ENCODE results near the gene NECTIN1. TPM values are rescaled to one million over a fixed set of nuclear protein-coding genes. Genes with fewer than 3 reads are reported as not detected.

NECTIN1 gene
- total RNA-seq, 1 experiment from 2014 or later = 23.8 TPM

DNA sequence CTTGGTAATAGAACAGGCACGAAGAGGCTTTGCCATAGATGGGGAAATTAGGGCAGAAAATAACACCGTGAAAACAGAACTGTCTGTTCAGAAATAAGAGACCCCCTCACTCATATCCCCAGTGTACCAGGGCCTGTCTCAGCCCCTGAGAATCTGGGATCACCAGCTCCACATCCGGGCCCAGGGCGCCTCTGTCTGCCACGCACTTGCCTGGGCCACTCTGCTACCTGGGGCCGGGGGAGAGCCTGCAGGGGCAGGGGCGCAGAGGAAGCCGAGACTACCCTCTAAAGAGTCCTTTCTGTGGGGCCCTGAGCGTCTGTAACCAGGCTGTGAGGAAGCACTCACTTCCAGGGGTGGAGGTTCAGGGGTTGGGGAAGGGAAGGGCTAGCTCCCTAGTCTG is 19.8 kb downstream of the NECTIN1 start:
- H3K4me3 ChIP-seq (replicated peaks in 1 of 2; ENCODE audit: low read depth in 1 of 2, low read length in 2 of 2) = no peak overlapping the region
- CTCF ChIA-PET = interaction anchor here (3.8 kb wide), 1 partner anchor 12 kb away, joined by 17 read pairs; no protein-coding TSS in a partner anchor
- POLR2A ChIA-PET = interaction anchor here (1.0 kb wide), 1 partner anchor 14 kb away, joined by 3 read pairs; no protein-coding TSS in a partner anchor
- ATAC-seq (no peak), DNase-seq (ENCODE audit: low read depth, low spot score) (no peak)
- H3K27me3 ChIP-seq (ENCODE audit: insufficient read depth, low read length) = no peaks in the 10 kb centered on the region
- intact Hi-C loops (cut with micrococcal nuclease) = no loop called here
- no peak overlapping the region for H3K4me2 ChIP-seq (ENCODE audit: low read length)
- no peak overlapping the region for H3K9ac ChIP-seq (ENCODE audit: low read length)
- H3K9me3 ChIP-seq (ENCODE audit: control insufficient read depth in 1 of 2, insufficient read depth in 1 of 2, low read depth in 1 of 2, low read length in 2 of 2) = no peaks in the 10 kb centered on the region
- TF ChIP-seq YY1 (IDR thresholded peaks at IDR 0.05; ENCODE audit: extremely low read depth, insufficient replicate concordance, low read depth, low read length) = no peak
- TF ChIP-seq SP1 (IDR thresholded peaks at IDR 0.05; ENCODE audit: low read depth) = no peak
- TF ChIP-seq TCF7L2 (IDR thresholded peaks at IDR 0.05; ENCODE audit: borderline replicate concordance, extremely low read depth, insufficient read depth, insufficient read length) = no peak
- TF ChIP-seq EZH2 (IDR thresholded peaks at IDR 0.05) = no peak
- TF ChIP-seq SRF (IDR thresholded peaks at IDR 0.05; ENCODE audit: low read depth) = no peak
- TF ChIP-seq, protein P1, sequence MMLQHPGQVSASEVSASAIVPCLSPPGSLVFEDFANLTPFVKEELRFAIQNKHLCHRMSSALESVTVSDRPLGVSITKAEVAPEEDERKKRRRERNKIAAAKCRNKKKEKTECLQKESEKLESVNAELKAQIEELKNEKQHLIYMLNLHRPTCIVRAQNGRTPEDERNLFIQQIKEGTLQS (IDR thresholded peaks at IDR 0.05) = no peak
- TF ChIP-seq, protein P2, sequence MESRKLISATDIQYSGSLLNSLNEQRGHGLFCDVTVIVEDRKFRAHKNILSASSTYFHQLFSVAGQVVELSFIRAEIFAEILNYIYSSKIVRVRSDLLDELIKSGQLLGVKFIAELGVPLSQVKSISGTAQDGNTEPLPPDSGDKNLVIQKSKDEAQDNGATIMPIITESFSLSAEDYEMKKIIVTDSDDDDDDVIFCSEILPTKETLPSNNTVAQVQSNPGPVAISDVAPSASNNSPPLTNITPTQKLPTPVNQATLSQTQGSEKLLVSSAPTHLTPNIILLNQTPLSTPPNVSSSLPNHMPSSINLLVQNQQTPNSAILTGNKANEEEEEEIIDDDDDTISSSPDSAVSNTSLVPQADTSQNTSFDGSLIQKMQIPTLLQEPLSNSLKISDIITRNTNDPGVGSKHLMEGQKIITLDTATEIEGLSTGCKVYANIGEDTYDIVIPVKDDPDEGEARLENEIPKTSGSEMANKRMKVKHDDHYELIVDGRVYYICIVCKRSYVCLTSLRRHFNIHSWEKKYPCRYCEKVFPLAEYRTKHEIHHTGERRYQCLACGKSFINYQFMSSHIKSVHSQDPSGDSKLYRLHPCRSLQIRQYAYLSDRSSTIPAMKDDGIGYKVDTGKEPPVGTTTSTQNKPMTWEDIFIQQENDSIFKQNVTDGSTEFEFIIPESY (IDR thresholded peaks at IDR 0.05; ENCODE audit: extremely low read depth, insufficient replicate concordance, low read length) = no peak
- no peak for TF ChIP-seq EGR1 (IDR thresholded peaks at IDR 0.05; ENCODE audit: low read depth)
- no peak for TF ChIP-seq SIN3A (IDR thresholded peaks at IDR 0.05; ENCODE audit: low read depth)
- no peak for TF ChIP-seq CBX3 (IDR thresholded peaks at IDR 0.05; ENCODE audit: low read depth)
- no peak for TF ChIP-seq POLR2A (IDR thresholded peaks at IDR 0.05; ENCODE audit: borderline replicate concordance, extremely low read depth, insufficient read depth, insufficient read length)
- TF ChIP-seq, protein P3, sequence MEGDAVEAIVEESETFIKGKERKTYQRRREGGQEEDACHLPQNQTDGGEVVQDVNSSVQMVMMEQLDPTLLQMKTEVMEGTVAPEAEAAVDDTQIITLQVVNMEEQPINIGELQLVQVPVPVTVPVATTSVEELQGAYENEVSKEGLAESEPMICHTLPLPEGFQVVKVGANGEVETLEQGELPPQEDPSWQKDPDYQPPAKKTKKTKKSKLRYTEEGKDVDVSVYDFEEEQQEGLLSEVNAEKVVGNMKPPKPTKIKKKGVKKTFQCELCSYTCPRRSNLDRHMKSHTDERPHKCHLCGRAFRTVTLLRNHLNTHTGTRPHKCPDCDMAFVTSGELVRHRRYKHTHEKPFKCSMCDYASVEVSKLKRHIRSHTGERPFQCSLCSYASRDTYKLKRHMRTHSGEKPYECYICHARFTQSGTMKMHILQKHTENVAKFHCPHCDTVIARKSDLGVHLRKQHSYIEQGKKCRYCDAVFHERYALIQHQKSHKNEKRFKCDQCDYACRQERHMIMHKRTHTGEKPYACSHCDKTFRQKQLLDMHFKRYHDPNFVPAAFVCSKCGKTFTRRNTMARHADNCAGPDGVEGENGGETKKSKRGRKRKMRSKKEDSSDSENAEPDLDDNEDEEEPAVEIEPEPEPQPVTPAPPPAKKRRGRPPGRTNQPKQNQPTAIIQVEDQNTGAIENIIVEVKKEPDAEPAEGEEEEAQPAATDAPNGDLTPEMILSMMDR (IDR thresholded peaks at IDR 0.05 in 2 of 3, conservative IDR thresholded peaks at IDR 0.05 in 1 of 3; ENCODE audit: borderline replicate concordance in 1 of 3, insufficient read depth in 1 of 3, low read depth in 2 of 3, low read length in 2 of 3) = no peak
- TF ChIP-seq JUND (IDR thresholded peaks at IDR 0.05) = no peak
- no peak for TF ChIP-seq FOSL1 (IDR thresholded peaks at IDR 0.05; ENCODE audit: low read depth)
- TF ChIP-seq POLR2AphosphoS5 (IDR thresholded peaks at IDR 0.05; ENCODE audit: low read depth, low read length) = no peak
- TF ChIP-seq ELF1 (IDR thresholded peaks at IDR 0.05; ENCODE audit: borderline replicate concordance, low read depth) = no peak
- TF ChIP-seq, protein P4, sequence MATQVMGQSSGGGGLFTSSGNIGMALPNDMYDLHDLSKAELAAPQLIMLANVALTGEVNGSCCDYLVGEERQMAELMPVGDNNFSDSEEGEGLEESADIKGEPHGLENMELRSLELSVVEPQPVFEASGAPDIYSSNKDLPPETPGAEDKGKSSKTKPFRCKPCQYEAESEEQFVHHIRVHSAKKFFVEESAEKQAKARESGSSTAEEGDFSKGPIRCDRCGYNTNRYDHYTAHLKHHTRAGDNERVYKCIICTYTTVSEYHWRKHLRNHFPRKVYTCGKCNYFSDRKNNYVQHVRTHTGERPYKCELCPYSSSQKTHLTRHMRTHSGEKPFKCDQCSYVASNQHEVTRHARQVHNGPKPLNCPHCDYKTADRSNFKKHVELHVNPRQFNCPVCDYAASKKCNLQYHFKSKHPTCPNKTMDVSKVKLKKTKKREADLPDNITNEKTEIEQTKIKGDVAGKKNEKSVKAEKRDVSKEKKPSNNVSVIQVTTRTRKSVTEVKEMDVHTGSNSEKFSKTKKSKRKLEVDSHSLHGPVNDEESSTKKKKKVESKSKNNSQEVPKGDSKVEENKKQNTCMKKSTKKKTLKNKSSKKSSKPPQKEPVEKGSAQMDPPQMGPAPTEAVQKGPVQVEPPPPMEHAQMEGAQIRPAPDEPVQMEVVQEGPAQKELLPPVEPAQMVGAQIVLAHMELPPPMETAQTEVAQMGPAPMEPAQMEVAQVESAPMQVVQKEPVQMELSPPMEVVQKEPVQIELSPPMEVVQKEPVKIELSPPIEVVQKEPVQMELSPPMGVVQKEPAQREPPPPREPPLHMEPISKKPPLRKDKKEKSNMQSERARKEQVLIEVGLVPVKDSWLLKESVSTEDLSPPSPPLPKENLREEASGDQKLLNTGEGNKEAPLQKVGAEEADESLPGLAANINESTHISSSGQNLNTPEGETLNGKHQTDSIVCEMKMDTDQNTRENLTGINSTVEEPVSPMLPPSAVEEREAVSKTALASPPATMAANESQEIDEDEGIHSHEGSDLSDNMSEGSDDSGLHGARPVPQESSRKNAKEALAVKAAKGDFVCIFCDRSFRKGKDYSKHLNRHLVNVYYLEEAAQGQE (IDR thresholded peaks at IDR 0.05; ENCODE audit: low read depth) = no peak
- TF ChIP-seq, protein P5, sequence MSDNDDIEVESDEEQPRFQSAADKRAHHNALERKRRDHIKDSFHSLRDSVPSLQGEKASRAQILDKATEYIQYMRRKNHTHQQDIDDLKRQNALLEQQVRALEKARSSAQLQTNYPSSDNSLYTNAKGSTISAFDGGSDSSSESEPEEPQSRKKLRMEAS (IDR thresholded peaks at IDR 0.05) = no peak
- no TSS peak for BruUV-seq (replicated peaks)
- peaks cover 6% of the 10 kb centered on the region in 2 experiments; a peak in 2 of 4 replicates for H3K4me1 ChIP-seq (ENCODE audit: control insufficient read depth in 1 of 2, insufficient read depth in 2 of 2, low read length in 2 of 2)
- H3K27ac ChIP-seq (ENCODE audit: low read depth, low read length) = no peak overlapping the region
- H3K36me3 ChIP-seq (ENCODE audit: control insufficient read depth in 1 of 2, insufficient read depth in 2 of 2, low read length in 2 of 2) = peaks cover 0 to 2% of the 10 kb centered on the region in 2 experiments; a peak in 1 of 4 replicates
- H3K79me2 ChIP-seq (ENCODE audit: insufficient read depth, low read length) = peaks cover 20% of the 10 kb centered on the region; the same call in 1 of the 2 replicates
- RAD21 ChIA-PET (ENCODE audit: low non-redundant PET in 1 of 2, low total read pairs in 2 of 2, uncharacterized antibody in 2 of 2, unreplicated experiment in 2 of 2) = no interaction called here
- no peaks in the 10 kb centered on the region for H3K9me2 ChIP-seq (ENCODE audit: insufficient read depth)
- H4K20me1 ChIP-seq (ENCODE audit: insufficient read depth) = no peaks in the 10 kb centered on the region
- H2AFZ ChIP-seq (ENCODE audit: low read depth, low read length, poor library complexity, severe bottlenecking) = no peak overlapping the region

All from HCT116 (cell line).